Measurements from ENCODE around the gene PTOV1. TPM values are rescaled to one million over a fixed set of nuclear protein-coding genes. Genes with fewer than 3 reads are reported as not detected.
A peak's percentile ranks its signal among the peaks of the same experiment; 100 is the strongest.

Gene PTOV1
- total RNA-seq, 1 donor from 2014 or later: 20.5 TPM

DNA sequence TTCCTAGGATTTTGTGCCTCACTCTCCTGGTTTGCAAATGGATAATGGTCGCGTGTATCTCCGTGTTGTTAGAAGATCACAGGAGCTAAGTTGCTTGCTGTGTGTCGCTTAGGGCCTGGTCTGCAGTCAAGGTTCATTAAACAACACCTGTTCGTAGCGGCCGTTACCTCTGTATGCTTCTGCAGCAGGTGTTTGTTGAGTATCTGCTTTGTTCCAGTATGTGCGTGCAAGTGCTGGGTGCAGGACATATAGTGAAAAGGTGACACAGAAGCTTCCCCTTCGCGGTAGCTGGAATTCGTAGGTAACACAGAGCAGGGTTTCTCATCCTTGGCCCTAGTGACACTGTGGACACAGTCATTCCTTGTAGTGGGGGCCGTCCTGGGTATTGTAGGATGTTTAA lies 27.5 kb upstream of the PTOV1 start:
- H3K27me3 ChIP-seq (ENCODE audit: control insufficient read depth, insufficient read depth, low read length): no peaks in the 10 kb centered on the region
- peaks cover 13% of the 10 kb centered on the region for H3K36me3 ChIP-seq (ENCODE audit: control insufficient read depth, insufficient read depth, low read length)
- FAIRE-seq (peak; percentile 68), DNase-seq (ENCODE audit: low read depth) (no peak)
- TF ChIP-seq, protein P1, sequence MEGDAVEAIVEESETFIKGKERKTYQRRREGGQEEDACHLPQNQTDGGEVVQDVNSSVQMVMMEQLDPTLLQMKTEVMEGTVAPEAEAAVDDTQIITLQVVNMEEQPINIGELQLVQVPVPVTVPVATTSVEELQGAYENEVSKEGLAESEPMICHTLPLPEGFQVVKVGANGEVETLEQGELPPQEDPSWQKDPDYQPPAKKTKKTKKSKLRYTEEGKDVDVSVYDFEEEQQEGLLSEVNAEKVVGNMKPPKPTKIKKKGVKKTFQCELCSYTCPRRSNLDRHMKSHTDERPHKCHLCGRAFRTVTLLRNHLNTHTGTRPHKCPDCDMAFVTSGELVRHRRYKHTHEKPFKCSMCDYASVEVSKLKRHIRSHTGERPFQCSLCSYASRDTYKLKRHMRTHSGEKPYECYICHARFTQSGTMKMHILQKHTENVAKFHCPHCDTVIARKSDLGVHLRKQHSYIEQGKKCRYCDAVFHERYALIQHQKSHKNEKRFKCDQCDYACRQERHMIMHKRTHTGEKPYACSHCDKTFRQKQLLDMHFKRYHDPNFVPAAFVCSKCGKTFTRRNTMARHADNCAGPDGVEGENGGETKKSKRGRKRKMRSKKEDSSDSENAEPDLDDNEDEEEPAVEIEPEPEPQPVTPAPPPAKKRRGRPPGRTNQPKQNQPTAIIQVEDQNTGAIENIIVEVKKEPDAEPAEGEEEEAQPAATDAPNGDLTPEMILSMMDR (IDR thresholded peaks at IDR 0.05; ENCODE audit: insufficient read depth, low read length, severe bottlenecking): no peak
- H3K4me3 ChIP-seq (ENCODE audit: low read depth, low read length): no peak overlapping the region

DNA sequence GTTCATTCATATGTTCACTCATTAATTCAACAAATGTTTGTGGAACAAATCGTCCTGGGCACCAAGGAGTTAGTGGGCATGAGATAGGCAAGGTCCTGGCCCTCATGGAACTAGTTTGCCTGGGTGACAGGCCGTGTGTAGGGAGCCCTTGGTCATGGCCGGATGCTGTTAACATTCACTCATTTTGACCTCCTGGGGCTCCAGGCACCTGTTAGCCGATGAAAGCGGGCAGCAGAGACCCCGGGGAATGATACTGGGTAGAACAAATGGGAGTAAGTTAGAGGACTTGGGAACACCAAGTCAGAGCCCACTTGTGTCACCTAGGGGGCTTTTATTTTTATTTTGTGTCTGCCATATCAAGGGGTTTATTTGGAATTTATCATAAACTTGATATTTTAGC lies 26.3 kb upstream of the PTOV1 start:
- FAIRE-seq: no peak
- no peak for DNase-seq (ENCODE audit: low read depth)
- Histone ChIP-seq H3K4me3 (ENCODE audit: low read depth, low read length) (no peak overlapping the region), H3K36me3 (ENCODE audit: control insufficient read depth, insufficient read depth, low read length) (peaks cover 16% of the 10 kb centered on the region), H3K27me3 (ENCODE audit: control insufficient read depth, insufficient read depth, low read length) (no peaks in the 10 kb centered on the region)
- TF ChIP-seq, protein P1 (IDR thresholded peaks at IDR 0.05; ENCODE audit: insufficient read depth, low read length, severe bottlenecking): no peak

DNA sequence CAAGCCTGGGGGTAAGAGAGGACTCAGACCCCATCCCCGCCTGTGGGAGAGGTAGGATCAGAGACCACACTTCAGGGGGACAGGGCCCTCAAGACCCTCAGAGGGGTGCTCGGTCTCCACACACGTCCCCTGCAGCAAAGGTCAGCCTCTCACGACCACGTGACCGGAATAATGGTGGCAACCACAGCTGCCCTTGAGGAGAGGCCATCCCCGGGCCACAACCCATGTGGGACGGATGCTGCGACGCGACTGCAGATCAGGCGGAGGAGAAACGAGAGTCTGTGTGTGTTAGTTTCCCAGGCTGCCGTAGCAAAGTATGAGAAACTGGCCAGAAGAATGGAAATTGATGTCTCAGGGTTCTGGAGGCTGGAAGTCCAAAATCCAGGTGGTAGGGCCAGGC lies 23.9 kb upstream of the PTOV1 start:
- peaks cover 23% of the 10 kb centered on the region for H3K36me3 ChIP-seq (ENCODE audit: control insufficient read depth, insufficient read depth, low read length)
- FAIRE-seq (no peak), DNase-seq (ENCODE audit: low read depth) (no peak)
- H3K27me3 ChIP-seq (ENCODE audit: control insufficient read depth, insufficient read depth, low read length): no peaks in the 10 kb centered on the region
- H3K4me3 ChIP-seq (ENCODE audit: low read depth, low read length): no peak overlapping the region
- TF ChIP-seq, protein P1 (IDR thresholded peaks at IDR 0.05; ENCODE audit: insufficient read depth, low read length, severe bottlenecking): no peak

DNA sequence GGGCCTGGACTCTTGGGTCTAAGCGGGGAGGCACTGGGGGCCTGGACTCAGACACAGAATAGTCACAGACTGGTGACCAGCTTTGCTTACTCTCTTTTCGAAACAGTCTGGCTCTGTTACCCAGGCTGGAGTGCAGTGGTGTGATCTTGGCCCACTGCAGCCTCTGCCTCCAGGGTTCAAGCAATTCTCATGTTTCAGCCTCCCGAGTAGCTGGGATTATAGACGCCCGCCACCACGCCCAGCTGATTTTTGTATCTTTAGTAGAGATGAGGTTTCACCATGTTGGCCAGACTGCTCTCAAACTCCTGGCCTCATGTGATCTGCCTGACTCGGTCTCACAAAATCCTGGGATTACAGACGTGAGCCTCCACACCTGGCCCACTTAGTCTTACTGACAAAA lies 21.8 kb upstream of the PTOV1 start:
- Histone ChIP-seq H3K36me3 (ENCODE audit: control insufficient read depth, insufficient read depth, low read length) (peaks cover 26% of the 10 kb centered on the region), H3K27me3 (ENCODE audit: control insufficient read depth, insufficient read depth, low read length) (no peaks in the 10 kb centered on the region)

DNA sequence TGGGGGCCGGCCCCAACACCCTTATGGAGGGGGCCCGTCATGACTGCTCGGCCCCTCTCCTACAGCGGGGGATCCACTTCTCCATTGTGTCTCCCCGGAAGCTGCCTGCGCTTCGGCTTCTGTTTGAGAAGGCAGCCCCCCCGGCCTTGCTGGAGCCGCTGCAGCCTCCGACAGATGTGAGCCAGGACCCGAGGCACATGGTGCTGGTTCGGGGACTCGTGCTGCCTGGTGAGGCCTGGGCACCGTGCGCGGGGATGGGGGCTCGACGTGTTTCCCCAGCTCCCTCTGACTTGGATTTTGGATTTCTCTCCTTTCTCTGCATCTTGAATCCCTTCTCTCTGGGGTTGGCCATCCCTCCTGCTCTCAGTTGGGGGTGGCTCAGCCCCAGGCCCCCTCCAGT lies 21.2 kb upstream of the PTOV1 start:
- peaks cover 28% of the 10 kb centered on the region for H3K36me3 ChIP-seq (ENCODE audit: control insufficient read depth, insufficient read depth, low read length)
- H3K4me3 ChIP-seq (ENCODE audit: low read depth, low read length): no peak overlapping the region
- FAIRE-seq (no peak), DNase-seq (ENCODE audit: low read depth) (no peak)
- TF ChIP-seq, protein P1 (IDR thresholded peaks at IDR 0.05; ENCODE audit: insufficient read depth, low read length, severe bottlenecking): no peak
- H3K27me3 ChIP-seq (ENCODE audit: control insufficient read depth, insufficient read depth, low read length): no peaks in the 10 kb centered on the region

More for the DNA sequence above, 21.8 kb upstream of the PTOV1 start:
- no peak for DNase-seq (ENCODE audit: low read depth)
- H3K4me3 ChIP-seq (ENCODE audit: low read depth, low read length): no peak overlapping the region
- TF ChIP-seq, protein P1 (IDR thresholded peaks at IDR 0.05; ENCODE audit: insufficient read depth, low read length, severe bottlenecking): no peak
- FAIRE-seq: no peak

DNA sequence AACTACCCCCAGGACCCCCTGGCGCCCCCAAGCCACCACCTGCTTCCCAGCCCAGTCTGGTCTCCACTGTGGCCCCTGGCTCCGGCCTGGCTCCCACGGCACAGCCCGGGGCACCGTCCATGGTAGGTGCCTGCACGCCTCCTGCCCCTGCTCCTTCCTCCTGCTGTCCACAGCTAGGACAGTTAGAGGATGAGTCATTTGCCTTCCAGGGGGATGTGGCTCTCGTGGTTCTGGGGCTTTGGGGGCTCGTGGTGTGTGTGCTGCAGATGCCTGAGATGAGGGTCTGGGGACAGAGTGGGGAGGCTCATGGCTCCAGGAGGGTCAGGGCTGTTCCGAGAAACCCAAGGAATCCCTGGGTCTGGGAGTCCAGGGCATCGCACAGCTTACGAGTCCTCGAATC lies 20.2 kb upstream of the PTOV1 start:
- peaks cover 31% of the 10 kb centered on the region for H3K36me3 ChIP-seq (ENCODE audit: control insufficient read depth, insufficient read depth, low read length)
- no peak overlapping the region for H3K4me3 ChIP-seq (ENCODE audit: low read depth, low read length)
- TF ChIP-seq, protein P1 (IDR thresholded peaks at IDR 0.05; ENCODE audit: insufficient read depth, low read length, severe bottlenecking): no peak
- H3K27me3 ChIP-seq (ENCODE audit: control insufficient read depth, insufficient read depth, low read length): no peaks in the 10 kb centered on the region
- FAIRE-seq (no peak), DNase-seq (ENCODE audit: low read depth) (no peak)

Data from bronchial epithelial cell (primary cell).